HG03565 (cell line): ENCODE results near the gene PSMB4.
"Not testable (repeated sequence)": the region's sequence is repeated elsewhere in the genome, so short reads cannot be mapped to it uniquely, and the experiment has no call there.

Experiments
- ATAC-seq: cut with Tn5 transposase; IDR thresholded peaks from one replicate; pipeline ENCODE4 v1.9.1; 2021; ENCODE audit warnings: mild to moderate bottlenecking, moderate library complexity; ENCODE audit not compliant: unreplicated experiment

PSMB4 gene

DNA sequence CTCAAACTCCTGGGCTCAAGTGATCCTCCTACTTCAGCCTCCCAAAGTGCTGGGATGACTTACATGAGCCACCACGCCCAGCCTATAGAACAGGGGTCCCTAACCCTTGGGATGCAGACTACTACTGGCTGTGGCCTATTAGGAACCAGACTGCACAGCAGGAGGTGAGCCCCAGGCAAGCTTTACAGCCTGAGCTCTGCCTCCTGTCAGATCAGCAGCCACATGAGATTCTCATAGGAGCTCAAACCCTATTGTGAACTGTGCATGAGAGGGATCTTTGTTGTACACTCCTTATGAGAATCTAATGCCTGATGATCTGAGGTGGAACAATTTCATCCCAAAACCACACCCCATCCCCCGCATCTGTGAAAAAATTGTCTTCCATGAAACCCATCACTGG, 13.4 kb upstream of the PSMB4 start:
- no peak for ATAC-seq

DNA sequence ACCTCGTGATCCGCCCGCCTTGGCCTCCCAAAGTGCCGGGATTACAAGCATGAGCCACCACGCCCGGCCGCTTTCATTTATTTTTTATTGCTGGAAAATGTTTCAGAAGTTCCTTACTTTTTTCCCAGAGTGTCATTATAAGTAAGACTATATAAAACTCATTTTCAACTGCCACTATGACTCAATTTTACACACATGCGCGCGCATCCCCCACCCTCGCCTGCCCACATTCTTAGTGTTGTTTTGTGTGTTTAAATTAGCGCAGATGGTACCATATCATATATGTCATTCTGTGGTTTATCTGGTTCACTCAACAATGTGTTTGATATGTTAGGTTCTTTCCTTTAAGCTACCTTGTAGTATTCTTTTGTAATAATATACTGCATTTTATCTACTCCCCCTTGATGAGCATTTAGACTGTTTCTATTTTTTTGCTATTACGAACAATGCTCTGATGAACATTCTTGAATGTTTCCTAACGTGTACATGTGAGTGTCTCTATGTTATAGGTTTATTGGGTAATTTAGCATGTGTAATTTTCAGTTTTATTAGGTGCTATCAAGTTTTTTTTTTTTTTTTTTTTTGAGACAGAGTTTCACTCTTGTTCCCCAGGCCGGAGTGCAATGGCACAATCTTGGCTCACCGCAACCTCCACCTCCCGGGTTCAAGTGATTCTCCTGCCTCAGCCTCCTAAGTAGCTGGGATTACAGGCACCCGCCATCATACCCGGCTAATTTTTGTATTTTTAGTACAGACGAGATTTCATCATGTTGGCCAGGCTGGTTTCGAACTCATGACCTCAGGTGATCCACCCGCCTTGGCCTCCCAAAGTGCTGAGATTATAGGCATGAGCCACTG, 8.9 kb upstream of the PSMB4 start:
- ATAC-seq: not testable (repeated sequence)

DNA sequence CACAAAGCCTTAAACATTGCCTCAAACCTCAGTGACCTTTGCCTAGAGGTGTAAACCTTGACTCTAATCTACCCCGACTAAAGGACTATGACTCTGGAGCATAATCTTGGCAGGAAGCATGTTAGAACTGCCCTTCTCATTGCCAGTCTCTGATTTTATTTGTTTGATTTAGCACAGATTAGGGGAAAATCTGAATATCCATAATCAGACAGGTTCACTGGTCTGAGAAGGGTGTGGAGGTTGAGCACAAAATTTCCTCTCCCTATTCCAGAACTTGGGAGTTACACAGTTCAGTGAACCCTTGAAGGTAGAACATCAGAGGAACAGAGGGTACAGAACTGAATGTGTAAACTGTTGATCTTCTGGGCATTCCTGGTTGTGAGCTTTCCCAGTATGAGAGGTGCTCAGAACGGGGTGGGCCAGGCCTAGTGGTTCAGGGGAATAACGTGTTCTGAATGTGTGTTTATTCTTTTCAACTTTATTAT, 8.3 kb upstream of the PSMB4 start:
- no peak for ATAC-seq

DNA sequence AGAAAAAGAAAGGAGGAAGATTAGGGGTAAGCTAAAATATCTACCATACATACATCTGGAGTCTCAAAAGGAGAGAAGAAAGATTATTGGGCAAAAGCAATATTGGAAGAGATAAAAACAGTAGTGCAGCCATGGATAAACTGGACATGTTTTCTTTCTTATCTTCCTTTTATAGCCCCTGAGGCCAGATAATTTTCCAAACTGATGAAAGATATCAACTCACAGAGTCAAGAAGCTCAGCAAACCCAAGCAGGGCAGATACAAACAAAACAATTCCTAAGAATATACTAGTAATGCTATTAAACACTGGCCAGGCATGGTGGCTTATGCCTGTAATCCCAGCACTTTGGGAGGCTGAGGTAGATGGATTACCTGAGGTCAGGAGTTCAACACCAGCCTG, 5.8 kb upstream of the PSMB4 start:
- ATAC-seq: no peak

DNA sequence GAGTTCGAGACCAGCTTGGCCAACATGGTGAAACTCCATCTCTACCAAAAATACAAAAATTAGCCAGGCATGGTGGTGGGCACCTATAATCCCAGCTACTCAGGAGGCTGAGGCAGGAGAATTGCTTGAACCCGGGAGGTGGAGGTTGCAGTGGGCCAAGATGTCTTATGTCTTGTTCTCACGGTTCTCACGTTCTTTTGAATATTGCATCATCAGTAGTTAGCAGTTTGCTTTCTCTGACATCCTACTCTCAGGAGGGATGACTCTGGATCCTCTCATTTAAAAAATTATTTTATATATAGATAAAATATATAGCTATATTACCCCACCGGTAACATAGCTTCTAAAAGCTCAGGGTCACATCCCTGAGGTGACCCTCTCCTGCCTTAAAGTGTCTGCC, 3.1 kb upstream of the PSMB4 start:
- ATAC-seq: not testable (repeated sequence)

DNA sequence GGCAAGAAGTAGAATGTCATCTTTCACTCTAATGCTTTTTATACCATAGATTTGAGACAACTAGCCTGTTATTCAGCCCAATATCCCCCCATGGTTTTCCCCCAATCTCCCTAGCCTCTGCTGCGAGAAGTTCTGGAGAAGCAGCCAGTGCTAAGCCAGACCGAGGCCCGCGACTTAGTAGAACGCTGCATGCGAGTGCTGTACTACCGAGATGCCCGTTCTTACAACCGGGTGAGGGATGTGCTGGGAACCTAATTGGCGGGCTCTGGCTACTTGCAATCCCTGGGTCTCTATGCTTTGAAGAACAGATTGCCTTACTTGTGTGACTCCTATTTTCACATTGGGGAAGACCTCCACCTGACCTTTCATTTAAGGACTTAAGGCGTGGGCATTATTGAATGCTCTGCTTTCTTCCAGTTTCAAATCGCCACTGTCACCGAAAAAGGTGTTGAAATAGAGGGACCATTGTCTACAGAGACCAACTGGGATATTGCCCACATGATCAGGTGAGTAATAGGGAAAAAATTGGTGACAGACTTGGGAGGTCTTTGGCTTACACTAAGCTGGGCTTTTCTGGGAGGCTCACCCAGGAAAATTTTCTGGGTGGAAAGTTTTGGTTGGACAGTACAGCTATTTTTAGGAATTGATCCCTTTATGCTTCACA, 1.9 kb downstream of the PSMB4 start:
- ATAC-seq: no peak

DNA sequence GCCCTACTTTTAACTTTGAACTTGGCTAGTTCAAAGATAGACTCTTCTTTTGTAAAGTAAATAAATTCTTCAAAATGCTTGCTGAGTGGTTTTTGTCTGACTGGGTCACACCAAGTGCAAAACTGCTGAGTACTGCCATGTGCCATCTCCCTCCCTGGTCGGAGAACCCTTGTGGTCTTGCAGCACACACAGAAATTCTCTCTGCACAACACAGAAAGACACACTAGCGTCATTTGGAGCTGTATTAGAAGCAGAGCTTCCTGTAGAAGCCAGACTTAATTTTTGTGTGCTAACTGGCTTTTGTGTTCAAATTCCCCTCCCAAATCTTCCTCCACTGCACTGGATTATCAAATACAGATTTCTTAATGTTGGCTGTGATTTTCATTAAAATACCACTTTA, 2.5 kb downstream of the PSMB4 start:
- ATAC-seq: no peak

DNA sequence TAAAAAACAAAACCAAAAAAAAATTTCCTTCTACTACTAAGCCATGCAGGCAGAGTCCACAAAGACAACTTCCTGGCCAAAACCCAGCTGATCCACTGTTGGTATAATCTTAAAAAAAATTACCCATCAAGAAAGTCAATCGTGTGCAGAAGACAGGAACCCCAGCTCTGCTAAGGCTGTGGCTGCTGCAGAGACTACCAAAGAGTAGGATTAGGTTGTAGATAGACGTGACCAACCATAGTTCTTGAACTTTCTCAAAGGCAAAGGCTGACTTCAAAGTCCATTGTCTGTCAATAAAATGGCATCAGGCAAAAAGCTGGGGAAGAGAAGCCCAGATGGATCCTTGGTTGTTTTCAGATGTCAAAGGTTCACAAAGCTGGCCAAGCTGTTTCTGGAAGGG, 3.4 kb downstream of the PSMB4 start:
- ATAC-seq: no peak

DNA sequence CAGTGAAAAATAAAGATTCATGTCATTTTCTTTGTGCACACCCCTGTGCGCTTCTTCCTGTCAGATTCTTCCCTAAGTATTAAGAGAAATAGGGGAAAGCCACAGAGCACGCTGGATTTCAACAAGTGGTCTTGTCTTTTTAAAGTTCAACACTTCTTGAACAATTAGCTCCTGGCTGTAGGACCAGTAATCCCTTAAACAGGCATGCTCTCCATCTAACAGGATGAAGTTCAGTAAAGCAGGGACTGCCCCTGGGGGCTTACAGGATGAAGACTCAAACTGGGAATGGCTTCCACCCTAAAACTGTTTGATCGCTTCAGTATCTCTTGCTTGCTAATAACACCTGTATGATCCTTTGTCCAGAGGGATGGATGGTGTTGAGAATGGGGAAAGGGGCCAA, 4.2 kb downstream of the PSMB4 start:
- ATAC-seq: no peak

DNA sequence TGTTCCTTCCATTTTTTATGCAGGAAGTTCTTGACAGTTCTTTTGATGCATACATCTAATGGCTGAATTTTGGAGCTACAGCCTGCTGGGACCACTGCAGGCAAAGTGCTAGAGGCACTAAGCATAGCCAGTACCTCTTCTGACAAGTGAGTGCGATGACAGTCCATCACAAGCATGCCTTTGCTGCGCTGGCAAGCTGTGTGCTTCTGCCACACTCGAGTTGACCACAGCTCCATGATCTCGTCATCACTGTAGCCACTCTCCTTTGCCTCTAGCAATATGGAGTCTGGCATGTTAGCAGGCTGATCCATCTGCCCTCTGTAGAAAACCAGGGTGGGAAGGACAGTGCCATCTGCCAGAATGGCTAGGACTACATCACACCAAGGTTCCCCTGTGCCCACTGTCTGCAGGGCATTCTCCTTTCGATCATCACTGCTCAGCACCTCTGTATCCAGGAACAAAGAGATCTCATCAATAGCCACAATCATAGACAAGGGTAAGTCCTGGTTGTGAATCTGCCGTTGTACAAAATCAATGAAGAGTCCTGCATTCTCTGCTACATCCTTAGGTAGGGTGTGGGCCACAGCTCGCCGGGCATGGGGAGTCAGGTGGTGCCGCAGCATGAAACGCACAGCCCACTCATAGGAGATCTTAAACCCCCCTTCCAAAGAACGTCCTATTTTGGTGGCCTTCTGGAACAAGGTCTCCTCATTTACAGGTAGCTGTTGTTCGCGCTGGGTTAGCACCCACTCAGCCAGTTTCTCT, 6.0 kb downstream of the PSMB4 start:
- ATAC-seq: no peak

DNA sequence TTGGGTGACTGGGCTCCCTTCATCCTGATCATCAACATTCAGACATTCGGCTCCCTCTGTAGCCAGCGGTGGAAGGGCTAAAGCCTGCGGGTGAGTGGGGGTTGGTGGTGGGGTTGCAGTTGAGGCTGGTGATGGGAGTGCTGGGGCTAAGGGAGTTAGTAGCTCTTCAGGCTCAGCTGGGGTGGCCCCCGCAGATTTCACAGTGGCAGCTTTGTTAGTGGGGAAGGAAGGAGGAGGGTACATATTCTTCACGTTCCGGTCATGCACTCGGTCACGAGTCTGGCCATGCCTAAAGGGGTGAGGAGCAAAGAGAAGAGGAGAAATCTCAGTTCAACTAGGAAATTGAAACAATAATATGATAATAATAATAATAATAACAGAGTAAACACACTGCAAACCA, 6.8 kb downstream of the PSMB4 start:
- no peak for ATAC-seq

DNA sequence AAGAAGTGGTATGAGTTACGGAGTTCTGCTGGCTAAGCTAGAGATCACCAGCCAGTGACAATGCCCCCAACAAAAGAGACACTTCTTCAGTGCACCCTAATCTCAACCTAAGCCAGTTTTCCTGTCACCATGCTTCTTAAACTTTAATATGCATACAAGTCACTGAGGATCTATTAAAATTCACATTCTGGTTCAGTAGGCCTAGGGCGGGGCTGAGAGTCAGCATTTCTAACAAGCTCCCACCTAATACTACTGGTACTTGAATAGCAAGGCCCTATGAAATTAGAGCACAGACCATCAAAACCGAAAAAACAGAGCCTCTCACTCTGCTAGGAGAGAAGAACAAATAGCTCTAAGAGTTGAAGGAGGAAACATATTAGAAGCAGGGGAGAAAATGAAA, 7.9 kb downstream of the PSMB4 start:
- no peak for ATAC-seq

DNA sequence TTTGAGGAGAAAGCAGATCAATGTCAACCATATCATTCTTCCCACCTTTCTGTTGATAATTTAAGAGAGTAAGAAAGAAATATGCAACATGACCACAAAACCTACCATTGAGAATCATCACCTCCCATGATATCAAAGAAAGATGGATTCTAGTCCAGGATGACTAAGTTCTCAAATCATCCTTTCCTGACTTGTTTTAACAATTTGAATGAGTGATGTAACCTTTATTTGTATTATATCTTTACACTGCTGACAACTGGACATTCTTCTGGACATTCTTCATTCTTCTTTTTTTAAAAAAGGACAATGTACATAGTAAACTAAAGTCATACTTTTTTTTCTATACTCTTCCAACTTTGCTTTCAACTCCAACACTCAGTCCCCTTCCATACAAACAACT, 9.5 kb downstream of the PSMB4 start:
- ATAC-seq: no peak

DNA sequence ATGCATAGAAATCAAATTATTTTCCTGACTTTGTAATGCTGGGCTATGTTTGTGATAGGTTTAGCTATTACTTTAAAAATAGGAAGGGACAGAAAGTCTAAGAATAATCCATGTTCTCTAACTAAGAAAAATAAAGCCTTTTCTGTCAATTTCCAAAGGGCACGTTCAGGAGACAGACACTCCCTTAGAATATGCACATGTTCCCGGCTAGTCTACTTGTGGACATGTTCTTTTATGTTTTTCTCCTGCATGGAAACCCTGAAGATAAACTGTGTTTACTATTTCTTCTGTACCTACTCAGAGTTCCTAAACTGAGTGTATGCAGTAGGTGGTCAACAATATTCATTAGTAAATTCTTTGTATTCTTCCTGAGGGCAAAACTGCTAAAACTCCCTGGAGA, 12.5 kb downstream of the PSMB4 start:
- no peak for ATAC-seq

DNA sequence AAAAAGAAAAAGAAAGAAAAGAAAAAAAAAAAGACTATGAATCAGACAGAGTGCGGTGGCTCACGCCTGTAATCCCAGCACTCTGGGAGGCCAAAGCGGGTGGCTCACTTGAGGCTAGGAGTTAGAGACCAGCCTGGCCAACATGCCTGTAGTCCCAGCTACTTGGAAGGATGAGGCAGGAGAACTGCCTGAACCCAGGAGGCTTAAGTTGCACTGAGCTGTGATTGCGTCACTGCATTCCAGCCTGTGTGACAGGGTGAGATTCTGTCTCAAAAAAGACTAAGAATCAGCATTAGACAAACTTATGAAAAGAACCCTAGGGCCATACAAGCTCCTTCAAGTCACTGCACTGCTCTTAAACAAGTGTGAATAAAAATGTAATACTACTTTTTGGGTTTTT, 16.9 kb downstream of the PSMB4 start:
- ATAC-seq: no peak

DNA sequence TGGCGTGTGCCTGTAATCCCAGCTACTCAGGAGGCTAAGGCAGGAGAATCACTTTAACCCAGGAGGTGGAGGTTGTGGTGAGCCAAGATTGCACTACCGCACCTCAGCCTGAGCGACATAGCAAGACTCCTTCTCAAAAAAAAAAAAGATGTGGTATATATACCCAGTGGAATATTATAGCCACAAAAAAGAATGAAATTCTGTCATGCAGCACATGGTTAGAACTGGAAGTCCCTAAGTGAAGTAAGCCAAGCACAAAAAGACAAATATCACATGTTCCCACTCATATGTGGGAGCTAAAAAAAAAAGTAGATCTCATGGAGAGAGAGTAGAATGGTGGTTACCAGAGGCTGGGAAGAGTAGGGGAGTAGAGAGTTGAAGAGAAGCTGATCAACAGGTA, 18.7 kb downstream of the PSMB4 start:
- no peak for ATAC-seq

DNA sequence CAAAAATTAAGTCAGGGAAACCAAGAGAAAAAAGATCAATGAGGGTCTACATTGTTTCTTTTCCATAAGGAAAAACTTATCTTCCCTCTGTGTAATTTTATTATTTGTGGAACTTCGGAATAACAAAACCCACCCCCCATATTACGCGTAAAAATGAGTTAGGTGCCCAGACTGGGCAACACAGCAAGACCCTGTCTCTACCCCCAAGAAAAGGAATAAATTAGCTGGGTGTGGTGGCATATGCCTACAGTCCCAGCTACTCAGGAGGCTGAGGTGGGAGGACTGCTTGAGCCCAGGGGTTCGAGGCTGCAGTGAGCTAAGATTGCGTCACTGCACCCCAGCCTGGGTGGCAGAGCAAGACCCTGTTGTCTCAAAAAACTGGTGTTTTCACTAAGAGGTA, 20.4 kb downstream of the PSMB4 start:
- no peak for ATAC-seq

DNA sequence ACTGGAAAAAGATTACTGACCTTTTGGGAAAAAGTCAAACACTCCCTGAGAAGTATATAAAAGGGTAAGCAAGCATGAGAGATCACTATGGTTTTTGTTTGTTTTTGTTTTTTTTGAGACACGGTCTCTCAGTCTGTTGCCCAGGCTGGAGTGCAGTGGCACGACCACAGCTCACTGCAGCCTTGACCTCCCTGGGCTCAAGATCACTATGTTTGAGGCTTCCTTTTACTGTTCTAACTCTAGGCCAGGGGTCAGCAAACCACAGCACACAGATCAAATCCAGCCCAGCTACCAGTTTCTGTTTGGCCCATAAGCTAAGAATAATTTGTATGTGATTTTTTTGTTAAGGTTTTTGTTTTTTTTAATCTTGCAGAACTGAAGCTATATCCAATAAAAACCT, 25.7 kb downstream of the PSMB4 start:
- no peak for ATAC-seq

DNA sequence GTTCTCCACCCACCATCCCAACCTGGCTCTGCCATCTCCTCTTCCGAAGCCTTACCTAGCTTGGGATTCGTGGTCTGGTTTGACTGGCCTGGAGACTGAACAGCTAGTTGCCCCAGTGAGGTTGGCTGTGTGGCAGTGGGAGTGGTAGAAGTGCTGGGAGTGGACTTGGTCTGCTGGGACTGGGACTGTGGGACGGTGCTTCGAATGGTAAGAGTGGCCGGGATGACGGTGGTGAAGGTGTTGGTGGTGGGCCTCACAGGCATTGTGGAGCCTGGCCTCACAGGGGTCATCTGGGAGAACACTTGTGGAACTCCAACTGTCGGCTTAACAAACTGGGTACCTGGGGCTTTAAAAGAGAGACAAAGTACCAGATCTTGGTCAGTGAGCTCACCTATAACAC, 28.7 kb downstream of the PSMB4 start:
- ATAC-seq: no peak

DNA sequence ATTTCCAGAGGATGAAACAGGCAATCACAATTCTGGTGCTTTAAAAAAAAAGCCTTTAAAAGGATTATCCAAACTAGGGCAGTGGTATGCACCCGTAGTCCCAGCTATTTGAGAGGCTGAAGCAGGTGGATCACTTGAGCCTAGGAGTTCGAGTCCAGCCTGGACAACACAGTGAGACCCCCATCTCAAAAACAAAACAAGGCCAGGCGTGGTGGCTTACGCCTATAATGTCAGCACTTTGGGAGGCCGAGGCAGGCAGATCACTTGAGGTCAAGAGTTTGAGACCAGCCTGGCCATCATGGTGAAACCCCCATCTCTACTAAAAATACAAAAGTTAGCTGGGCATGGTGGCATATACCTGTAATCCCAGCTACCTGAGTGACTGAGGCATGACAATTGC, 34.5 kb downstream of the PSMB4 start:
- not testable (repeated sequence) for ATAC-seq

DNA sequence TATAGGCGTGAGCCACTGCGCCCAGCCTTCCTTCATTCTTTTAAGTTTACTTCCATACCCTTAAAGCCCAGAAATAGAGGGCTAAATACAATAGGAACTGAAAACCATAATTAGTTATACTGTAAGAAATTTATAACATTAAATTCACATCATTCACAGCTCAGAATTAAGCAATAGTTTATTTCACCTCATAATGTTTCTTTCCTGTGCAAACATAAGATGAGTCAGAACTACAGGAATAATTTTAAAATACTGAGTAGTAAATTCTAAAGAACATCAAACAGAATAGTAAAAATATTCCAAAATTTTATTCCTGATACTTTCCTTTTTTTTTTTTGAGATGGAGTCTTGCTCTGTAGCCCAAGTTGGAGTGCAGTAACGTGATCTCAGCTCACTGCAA, 35.8 kb downstream of the PSMB4 start:
- no peak for ATAC-seq

DNA sequence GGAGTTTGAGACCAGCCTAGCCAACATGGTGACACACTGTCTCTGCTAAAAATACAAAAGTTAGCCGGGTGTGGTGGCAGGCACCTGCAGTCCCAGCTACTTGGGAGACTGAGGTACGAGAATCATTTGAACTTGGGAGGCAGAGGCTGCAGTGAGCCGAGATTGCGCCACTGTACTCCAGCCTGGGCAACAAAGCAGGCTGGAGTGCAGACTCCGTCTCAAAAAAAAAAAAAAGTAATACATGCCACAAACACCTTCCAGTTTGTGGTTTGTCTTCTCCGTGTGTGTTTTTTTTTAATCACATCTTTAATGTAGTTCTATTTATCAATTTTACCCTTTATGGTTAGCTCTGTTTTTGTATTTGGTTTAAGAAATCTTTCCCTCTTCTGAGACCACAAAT, 37.6 kb downstream of the PSMB4 start:
- ATAC-seq: no peak
